ENCODE data around the gene ZNF654.
A peak's percentile ranks its signal among the peaks of the same experiment; 100 is the strongest.
"Not testable (repeated sequence)": the region's sequence is repeated elsewhere in the genome, so short reads cannot be mapped to it uniquely, and the experiment has no call there.

ZNF654 gene

DNA sequence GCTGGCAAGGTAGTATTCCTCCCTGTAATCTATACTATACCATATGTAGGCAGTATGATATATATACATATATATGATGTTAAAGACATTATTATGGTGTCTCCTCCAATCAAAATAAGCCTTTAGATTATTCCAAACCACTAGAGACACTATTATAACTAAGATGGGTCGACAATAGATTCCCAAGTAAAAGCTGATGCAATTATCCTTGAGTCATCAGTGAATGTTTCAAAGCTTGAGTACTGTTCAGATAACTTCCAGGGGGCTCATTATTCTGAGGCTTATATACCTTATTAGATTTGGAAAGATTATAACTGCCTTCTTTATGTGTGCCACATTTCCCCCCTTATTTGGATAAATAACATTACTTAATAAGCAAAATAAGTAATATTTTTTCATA lies 78.8 kb downstream of the ZNF654 start:
- DNase-seq (ENCODE audit: low read depth in 2 of 2): no peak

DNA sequence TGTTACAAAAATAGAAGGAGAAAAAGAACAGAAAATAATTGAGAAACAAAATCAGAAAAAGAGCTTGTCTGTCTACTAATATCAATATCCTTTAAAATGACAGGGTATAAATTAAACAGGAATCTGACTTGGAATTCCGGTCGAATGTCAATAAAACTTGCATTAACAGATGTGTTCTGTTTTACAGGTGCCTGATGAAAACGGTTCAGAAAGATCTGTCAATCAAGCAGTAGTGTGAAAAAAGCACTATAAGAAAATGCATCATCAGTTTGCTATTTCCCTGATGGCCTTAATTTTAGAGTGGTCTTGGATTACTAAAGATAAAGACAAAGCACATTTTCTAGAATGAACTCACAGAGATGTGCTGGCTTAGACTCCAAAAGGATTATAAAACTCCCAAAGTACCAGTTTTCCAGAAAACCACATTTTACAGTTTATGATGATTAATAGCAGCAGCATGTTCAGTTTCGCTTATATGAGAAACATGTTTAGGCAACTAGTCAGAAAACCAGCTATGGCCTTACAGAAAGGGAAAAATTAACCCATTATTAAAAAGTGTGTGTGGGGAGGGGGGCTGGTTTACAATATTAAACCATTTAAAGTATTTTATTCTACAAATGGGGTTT lies 82.5 kb downstream of the ZNF654 start:
- no peak for DNase-seq (ENCODE audit: low read depth in 2 of 2)

DNA sequence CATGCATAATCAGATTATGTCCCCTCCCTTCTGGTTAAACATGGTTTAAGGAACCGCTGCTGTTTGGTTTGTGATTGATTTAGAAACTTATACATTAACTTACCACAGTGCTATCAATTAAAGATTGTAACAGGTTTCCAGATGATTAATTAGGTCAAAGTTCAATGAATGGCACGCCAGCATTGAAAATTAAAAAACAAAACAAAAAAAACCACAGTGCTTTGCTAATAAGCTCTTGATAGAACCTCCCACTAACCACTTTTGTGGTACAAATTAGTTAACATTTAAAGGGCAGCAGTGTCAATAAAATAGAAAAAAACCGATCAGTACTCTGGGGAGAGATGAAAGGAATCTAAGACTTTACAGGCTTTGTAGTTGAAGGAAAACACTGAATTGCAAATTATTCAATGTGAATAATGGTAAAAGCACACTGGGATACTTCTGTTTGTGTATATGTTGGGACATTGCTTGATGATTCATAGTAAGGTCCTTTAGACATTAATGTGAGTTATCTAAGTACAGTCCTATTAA lies 83.1 kb downstream of the ZNF654 start:
- no peak for DNase-seq (ENCODE audit: low read depth in 2 of 2)

DNA sequence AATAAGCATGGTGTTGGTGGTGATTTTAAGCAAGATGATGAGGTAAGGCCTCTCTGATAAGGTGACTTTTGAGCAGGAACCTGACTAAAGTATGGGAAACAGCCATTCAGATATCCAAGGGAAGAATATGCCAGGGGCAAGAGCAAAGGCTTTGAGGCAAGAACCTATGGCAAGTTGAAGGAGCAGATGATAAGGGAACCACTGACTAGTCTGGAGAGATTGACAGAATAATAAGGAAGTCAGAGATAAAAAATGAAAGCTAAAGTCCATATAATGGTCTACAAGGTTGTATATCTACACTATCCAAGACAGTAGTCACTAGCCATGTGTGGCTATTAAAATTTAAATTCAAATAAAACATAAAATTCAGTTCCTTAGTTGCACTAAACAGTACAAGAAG lies 88.2 kb downstream of the ZNF654 start:
- DNase-seq (ENCODE audit: low read depth in 2 of 2): no peak

- DNase-seq (ENCODE audit: low read depth in 2 of 2): peak in 1 of 2 donors; percentile 1
Observed at GRCh38 chr3:88148651-88149050, 89.6 kb downstream of the ZNF654 start.

DNA sequence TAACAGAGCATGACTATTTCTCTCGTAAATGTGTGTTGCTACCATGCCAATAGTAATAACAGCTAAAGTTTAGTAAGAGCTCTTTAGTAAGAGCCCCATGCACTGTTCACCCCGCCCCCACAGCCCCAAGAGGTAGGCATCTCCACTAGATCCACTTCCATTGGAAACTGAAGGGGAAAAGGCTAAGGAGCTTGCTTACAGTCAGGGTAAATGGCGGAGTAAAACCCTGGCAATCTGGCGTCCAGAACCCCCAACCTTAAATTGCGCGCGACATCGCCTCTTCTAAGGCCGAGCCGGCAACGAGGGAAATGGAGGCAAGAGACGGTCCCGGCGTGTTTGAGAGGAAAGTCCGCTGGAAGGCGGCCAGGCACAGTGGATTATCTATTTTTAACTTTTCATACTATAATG lies 90.0 kb downstream of the ZNF654 start:
- peak in 1 of 2 donors; percentile 5 for DNase-seq (ENCODE audit: low read depth in 2 of 2)

- peak; percentile 56 to 57 for DNase-seq (ENCODE audit: low read depth in 2 of 2)
Observed at GRCh38 chr3:88149509-88150362, 90.7 kb downstream of the ZNF654 start, which contains the start of gene C3orf38. C3orf38 (plus strand) TSS chr3:88149959; CDS start chr3:88150053, 94 bp downstream.

- DNase-seq (ENCODE audit: low read depth in 2 of 2): no peak
Observed at GRCh38 chr3:88150371-88150770, 91.3 kb downstream of the ZNF654 start.

DNA sequence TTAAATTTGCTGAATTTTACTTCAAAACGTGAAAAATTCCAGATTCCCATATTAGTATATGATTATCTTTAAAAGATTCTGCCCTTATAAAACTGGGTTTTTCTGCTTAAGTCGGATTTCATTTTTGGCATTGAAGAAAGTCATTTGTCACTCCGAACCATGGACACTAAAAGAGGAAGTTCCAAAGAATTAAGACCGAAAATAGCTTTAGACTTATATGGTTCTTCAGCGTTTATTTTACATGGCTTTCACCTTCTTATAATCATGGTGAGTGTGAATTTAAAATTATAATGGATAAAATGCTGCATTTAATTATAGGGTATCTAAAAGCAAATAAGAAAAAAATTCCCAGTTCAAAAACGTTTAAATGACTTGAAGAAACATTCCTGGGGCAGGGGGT lies 91.8 kb downstream of the ZNF654 start:
- DNase-seq (ENCODE audit: low read depth in 2 of 2): no peak

DNA sequence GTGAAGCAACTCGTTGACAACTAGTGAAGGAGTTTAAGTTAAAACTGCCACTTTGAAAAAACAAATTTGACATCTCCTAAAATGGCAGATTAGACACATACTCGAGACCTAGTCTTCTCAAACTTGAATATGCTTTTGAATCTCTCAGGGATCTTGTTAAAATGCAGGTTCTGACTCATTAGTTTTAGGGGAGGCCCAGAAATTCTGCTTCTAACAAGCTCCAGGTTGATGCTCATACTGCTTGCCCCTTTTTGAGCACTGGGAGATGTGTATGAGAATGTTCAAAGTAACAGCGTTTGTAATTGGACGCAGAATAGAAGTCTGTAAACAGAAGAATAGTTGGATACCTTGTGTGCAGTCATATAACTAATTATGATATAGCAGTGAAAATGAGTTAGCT lies 92.3 kb downstream of the ZNF654 start:
- DNase-seq (ENCODE audit: low read depth in 2 of 2): no peak

- no peak for DNase-seq (ENCODE audit: low read depth in 2 of 2)
Observed at GRCh38 chr3:88152841-88153240, 93.8 kb downstream of the ZNF654 start.

GRCh38 chr3:88166419-88166971 lies 107.4 kb downstream of the ZNF654 start:
- DNase-seq (ENCODE audit: low read depth in 2 of 2): no peak

- DNase-seq (ENCODE audit: low read depth in 2 of 2): no peak
Observed at GRCh38 chr3:88167173-88167572, 108.1 kb downstream of the ZNF654 start.

DNA sequence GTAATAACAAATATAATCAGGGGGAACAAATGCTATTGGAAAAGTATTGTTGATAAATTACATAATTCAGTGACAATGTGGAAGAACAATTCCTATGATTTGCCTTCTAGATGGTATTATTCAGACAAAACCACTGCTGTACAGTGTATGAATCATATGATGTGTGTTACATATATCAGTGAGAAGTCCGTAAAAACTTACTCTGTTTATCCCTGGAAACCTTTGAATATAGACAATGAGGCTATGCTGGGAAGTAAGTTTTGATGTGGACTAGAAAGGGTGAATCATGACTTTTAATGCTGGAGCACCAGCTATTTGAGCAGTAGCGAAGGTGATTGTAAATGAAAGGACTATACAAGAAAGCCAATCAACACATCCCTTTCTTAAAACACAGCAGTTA lies 108.6 kb downstream of the ZNF654 start:
- no peak for DNase-seq (ENCODE audit: low read depth in 2 of 2)

GRCh38 chr3:88168171-88168570 lies 109.1 kb downstream of the ZNF654 start:
- no peak for DNase-seq (ENCODE audit: low read depth in 2 of 2)

DNA sequence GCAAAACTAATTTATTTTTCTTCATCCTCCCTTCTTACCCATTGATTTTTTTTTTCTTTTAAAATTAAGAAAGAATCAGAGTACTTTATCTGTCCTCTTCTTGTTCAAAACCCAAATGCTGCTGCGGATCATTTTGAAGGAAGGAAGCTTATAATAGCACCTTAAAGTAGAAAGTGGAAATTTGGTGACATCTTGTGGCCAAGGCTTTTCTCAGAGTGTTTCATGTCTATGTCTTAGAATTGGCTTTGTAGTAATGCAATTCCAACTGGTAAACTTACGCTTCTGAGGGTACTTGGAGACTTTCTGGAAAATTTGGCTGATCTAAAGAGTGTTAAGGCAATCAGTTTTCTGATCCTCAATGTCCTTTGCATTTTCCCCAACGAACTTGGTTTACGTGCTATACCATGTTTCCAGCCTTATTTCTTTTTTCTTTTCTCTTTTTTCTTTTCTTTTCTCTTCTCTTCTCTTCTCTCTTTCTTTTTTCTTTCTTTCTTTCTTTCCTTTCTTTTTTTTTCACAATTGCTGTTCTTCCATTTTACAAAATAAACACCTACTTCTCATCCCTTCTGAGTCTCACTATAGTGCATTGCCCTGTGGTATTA lies 121.4 kb downstream of the ZNF654 start:
- no peak for DNase-seq (ENCODE audit: low read depth in 2 of 2)

DNA sequence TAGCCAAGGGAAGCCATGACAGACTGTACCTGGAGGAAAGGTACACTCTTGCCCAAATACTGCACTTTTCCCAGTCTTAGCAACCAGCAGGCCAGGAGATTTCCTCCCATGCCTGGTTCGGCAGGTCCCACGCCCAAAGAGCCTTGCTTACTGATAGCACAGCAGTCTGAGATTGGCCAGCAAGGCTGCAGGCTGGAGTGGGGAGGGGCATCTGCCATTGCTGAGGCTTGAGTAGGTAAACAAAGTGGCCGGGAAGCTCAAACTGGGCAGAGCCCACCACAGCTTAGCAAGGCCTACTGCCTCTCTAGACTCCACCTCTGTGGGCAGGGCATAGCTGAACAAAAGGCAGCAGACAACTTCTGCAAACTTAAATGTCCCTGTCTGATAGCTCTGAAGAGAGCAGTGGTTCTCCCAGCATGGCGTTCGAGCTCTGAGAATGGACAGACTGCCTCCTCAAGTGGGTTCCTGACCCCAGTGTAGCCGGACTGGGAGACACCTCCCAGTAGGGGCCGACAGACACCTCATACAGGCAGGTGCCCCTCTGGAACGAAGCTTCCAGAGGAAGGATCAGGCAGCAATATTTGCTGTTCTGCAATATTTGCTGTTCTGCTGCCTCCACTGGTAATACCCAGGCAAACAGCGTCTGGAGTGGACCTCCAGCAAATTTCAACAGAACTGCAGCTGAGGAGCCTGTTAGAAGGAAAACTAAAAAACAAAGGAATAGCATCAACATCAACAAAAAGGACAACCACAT lies 123.3 kb downstream of the ZNF654 start:
- DNase-seq (ENCODE audit: low read depth in 2 of 2): not testable (repeated sequence)

DNA sequence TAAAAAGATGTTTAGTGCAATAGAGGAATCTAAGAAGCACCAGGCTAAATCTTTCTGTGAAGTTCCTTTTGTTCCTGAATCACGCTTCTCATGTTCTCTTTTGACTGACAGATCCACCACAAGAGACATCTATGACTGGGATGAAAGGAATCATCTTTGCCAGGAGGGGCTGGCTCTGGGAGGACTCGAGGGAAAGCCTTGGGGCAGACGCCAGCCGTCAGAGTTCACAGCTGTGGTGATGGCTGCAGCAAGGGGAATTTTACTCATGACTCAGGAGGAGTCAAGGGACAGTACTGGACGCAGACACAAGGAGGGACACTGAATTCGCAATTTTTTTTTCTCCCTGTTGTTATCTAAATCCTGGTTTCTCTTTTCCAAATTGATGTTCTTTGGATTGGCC lies 129.4 kb downstream of the ZNF654 start:
- DNase-seq (ENCODE audit: low read depth in 2 of 2): no peak

DNA sequence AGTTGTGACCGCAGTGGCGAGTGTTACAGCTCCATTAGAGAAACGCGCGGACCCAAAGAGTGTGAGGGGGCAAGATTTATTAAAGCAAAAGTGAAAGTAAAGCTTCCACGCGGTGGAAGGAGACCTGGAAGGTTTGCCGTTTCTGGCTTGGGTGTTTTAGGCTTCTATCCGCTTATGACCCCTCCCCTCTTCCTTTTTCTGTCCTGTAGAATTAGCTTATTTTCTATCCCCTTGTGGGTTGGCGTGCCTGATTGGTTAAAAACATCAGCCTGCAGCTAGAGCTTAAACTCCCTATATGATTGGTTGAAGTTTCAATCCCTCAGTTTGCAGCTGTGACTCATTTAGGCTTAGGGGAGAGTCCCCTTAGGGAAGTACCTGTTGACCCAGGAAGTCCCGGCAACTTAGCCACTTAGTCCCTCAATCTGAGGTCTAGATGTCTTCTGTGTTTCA lies 130.3 kb downstream of the ZNF654 start:
- DNase-seq (ENCODE audit: low read depth in 2 of 2): no peak

GRCh38 chr3:88191872-88192409 lies 132.9 kb downstream of the ZNF654 start:
- DNase-seq (ENCODE audit: low read depth in 2 of 2): no peak

GRCh38 chr3:88192631-88193030 lies 133.6 kb downstream of the ZNF654 start:
- DNase-seq (ENCODE audit: low read depth in 2 of 2): no peak

Data from stimulated activated CD8-positive, alpha-beta memory T cell treated with anti-CD3 and anti-CD28 coated beads, Interleukin-2, amount 100 ng/mL, for 48 hours (primary cell).